VCaP (cell line): Measurements from ENCODE around the gene AHCYL1.

Source experiments
- H3K27ac ChIP-seq: fragments of 450-650 bp; 2 replicates; pipeline ENCODE4 v1.5.1; 2017
- CTCF ChIP-seq: fragments of 450-650 bp; conservative IDR thresholded peaks from 2 replicates; pipeline ENCODE4 v1.5.1; 2017; ENCODE audit warnings: mild to moderate bottlenecking, moderate library complexity

Gene AHCYL1

GRCh38 chr1:109983380-109984189, 980 bp upstream of the AHCYL1 start:
- TF ChIP-seq CTCF, result no peak
- peak overlapping the region; percentile 87; the same call in 1 of the 2 replicates for H3K27ac ChIP-seq

- TF ChIP-seq CTCF, result no peak
- peak overlapping the region; percentile 87 for H3K27ac ChIP-seq
These were observed 442 bp upstream of the AHCYL1 start for GRCh38 chr1:109984190-109984455.

GRCh38 chr1:109985247-109986053, 885 bp downstream of the AHCYL1 start:
- no peak for TF ChIP-seq CTCF
- peak overlapping the region; percentile 87 for H3K27ac ChIP-seq

GRCh38 chr1:109986054-109986444, 1.5 kb downstream of the AHCYL1 start:
- no peak for TF ChIP-seq CTCF
- H3K27ac ChIP-seq, result peak overlapping the region; percentile 87; the same call in 1 of the 2 replicates

GRCh38 chr1:109988349-109988914, 3.9 kb downstream of the AHCYL1 start:
- no peak for TF ChIP-seq CTCF
- no peak overlapping the region for H3K27ac ChIP-seq

GRCh38 chr1:109989506-109990301, 5.1 kb downstream of the AHCYL1 start:
- no peak overlapping the region for H3K27ac ChIP-seq
- TF ChIP-seq CTCF, result no peak

GRCh38 chr1:109990302-109990653, 5.7 kb downstream of the AHCYL1 start:
- no peak for TF ChIP-seq CTCF
- H3K27ac ChIP-seq, result no peak overlapping the region
